ENCODE data around the gene CLCN6. TPM values are rescaled to one million over a fixed set of nuclear protein-coding genes. Genes with fewer than 3 reads are reported as not detected.

The CLCN6 gene
- total and polyA plus RNA-seq, 2 of the 13 experiments (the other 11 are each of a cell fraction or from before 2014, with no cell fraction given): 14.9 to 19.3 TPM

- FAIRE-seq: no peak
- DNase-seq (ENCODE audit: low spot score): no peak
- ChIA-PET CTCF (ENCODE audit: low intra/inter-chr PET ratio, low total read pairs) (no interaction called here), POLR2A (interaction anchor here (2.5 kb wide), 1 partner anchor 35 kb away, joined by 6 read pairs; no protein-coding TSS in a partner anchor)
- no peak overlapping the region for H2AFZ ChIP-seq (ENCODE audit: low read length)
- no peaks in the 10 kb centered on the region for H4K20me1 ChIP-seq (ENCODE audit: insufficient read depth, low read length)
- in situ Hi-C loops (cut with HindIII; ENCODE audit: extremely low pct_ligation_motif_present, low pct_unique_long_range_greater_than_20kb): no loop called here
- 9% methylated on average over 7 of the region's 7 CpGs for WGBS (ENCODE audit: low lambda C conversion rate)
- no peak overlapping the region for H3K27ac ChIP-seq (ENCODE audit: extremely low read length, insufficient read depth, low read length)
- ATAC-seq: no peak
- H3K4me2 ChIP-seq (ENCODE audit: low read depth, low read length): no peak overlapping the region
- peaks cover 0 to 15% of the 10 kb centered on the region in 2 experiments for H3K27me3 ChIP-seq (ENCODE audit: control insufficient read depth in 1 of 2, insufficient read depth in 2 of 2, low read length in 2 of 2)
- H3K79me2 ChIP-seq (ENCODE audit: insufficient read depth, low read length): no peaks in the 10 kb centered on the region
- H3K9me3 ChIP-seq (ENCODE audit: low read length): no peaks in the 10 kb centered on the region
- intact Hi-C loops (cut with micrococcal nuclease; ENCODE audit: unreplicated experiment): no loop called here
- no peaks in the 10 kb centered on the region for H3K36me3 ChIP-seq (replicated peaks in 1 of 2; ENCODE audit: control insufficient read depth in 1 of 2, insufficient read depth in 2 of 2, low read length in 2 of 2)
- no peak overlapping the region for H3K9ac ChIP-seq (ENCODE audit: insufficient read depth, low read depth, low read length)
- peaks cover 28% of the 10 kb centered on the region for H3K4me1 ChIP-seq (ENCODE audit: insufficient read depth, low read length)
- H3K4me3 ChIP-seq (replicated peaks in 1 of 3; ENCODE audit: insufficient read depth in 1 of 3, low read depth in 2 of 3, low read length in 3 of 3): no peak overlapping the region
- TF ChIP-seq RCOR2 (CRISPR knock-in tag; IDR thresholded peaks at IDR 0.05) (no peak), ZNF160 (CRISPR knock-in tag; IDR thresholded peaks at IDR 0.05) (no peak)
- BruUV-seq (replicated peaks): no TSS peak
Measured at GRCh38 chr1:11872545-11872944, 66.6 kb downstream of the CLCN6 start.

GRCh38 chr1:11873395-11874257 is 67.6 kb downstream of the CLCN6 start:
- no peaks in the 10 kb centered on the region for H3K79me2 ChIP-seq (ENCODE audit: insufficient read depth, low read length)
- ChIA-PET CTCF (ENCODE audit: low intra/inter-chr PET ratio, low total read pairs) (no interaction called here), POLR2A (interaction anchor here (2.5 kb wide), 1 partner anchor 34 kb away, joined by 6 read pairs; no protein-coding TSS in a partner anchor)
- H3K4me3 ChIP-seq (replicated peaks in 1 of 3; ENCODE audit: insufficient read depth in 1 of 3, low read depth in 2 of 3, low read length in 3 of 3): no peak overlapping the region
- BruUV-seq (replicated peaks): no TSS peak
- 30% methylated on average over 14 of the region's 14 CpGs for WGBS (ENCODE audit: low lambda C conversion rate)
- no peak overlapping the region for H3K9ac ChIP-seq (ENCODE audit: insufficient read depth, low read depth, low read length)
- FAIRE-seq: no peak
- H3K4me1 ChIP-seq (ENCODE audit: insufficient read depth, low read length): peaks cover 29% of the 10 kb centered on the region
- DNase-seq (ENCODE audit: low spot score): no peak
- peaks cover 0 to 25% of the 10 kb centered on the region in 2 experiments for H3K27me3 ChIP-seq (ENCODE audit: control insufficient read depth in 1 of 2, insufficient read depth in 2 of 2, low read length in 2 of 2)
- no peaks in the 10 kb centered on the region for H3K9me3 ChIP-seq (ENCODE audit: low read length)
- H3K27ac ChIP-seq (ENCODE audit: extremely low read length, insufficient read depth, low read length): no peak overlapping the region
- H4K20me1 ChIP-seq (ENCODE audit: insufficient read depth, low read length): no peaks in the 10 kb centered on the region
- no peak overlapping the region for H2AFZ ChIP-seq (ENCODE audit: low read length)
- no peaks in the 10 kb centered on the region for H3K36me3 ChIP-seq (replicated peaks in 1 of 2; ENCODE audit: control insufficient read depth in 1 of 2, insufficient read depth in 2 of 2, low read length in 2 of 2)
- intact Hi-C loops (cut with micrococcal nuclease; ENCODE audit: unreplicated experiment): no loop called here
- H3K4me2 ChIP-seq (ENCODE audit: low read depth, low read length): no peak overlapping the region; the same call in 1 of the 2 replicates
- ATAC-seq: peak; percentile 16; the same call in 2 of the 3 replicates
- in situ Hi-C loops (cut with HindIII; ENCODE audit: extremely low pct_ligation_motif_present, low pct_unique_long_range_greater_than_20kb): no loop called here
- no peak for TF ChIP-seq RORA (CRISPR knock-in tag; IDR thresholded peaks at IDR 0.05)
- peak; percentile 57; the same call in 1 of the 2 replicates for TF ChIP-seq NR2F6 (IDR thresholded peaks at IDR 0.05)
- peak; percentile 42; the same call in 1 of the 2 replicates for TF ChIP-seq NR2F6 (CRISPR knock-in tag; IDR thresholded peaks at IDR 0.05)
- no peak for TF ChIP-seq ZBTB10 (CRISPR knock-in tag; IDR thresholded peaks at IDR 0.05; ENCODE audit: borderline replicate concordance)
- TF ChIP-seq ARID3A (IDR thresholded peaks at IDR 0.05; ENCODE audit: low read depth, low read length): no peak
- TF ChIP-seq ZKSCAN5 (CRISPR knock-in tag; IDR thresholded peaks at IDR 0.05): no peak
- no peak for TF ChIP-seq ARNT (IDR thresholded peaks at IDR 0.05)
- TF ChIP-seq NR2F2 (IDR thresholded peaks at IDR 0.05; ENCODE audit: borderline replicate concordance, low read depth): peak; percentile 51; the same call in 1 of the 2 replicates
- no peak for TF ChIP-seq ZNF710 (CRISPR knock-in tag; IDR thresholded peaks at IDR 0.05; ENCODE audit: borderline replicate concordance)

Data from HepG2 (cell line).